SK-N-SH (cell line): ENCODE results near the gene ZC2HC1C. TPM values are rescaled to one million over a fixed set of nuclear protein-coding genes. Genes with fewer than 3 reads are reported as not detected.

Source experiments
- CTCF ChIA-PET: fragments of 300-600, 350-600 bp; formaldehyde crosslinking; extraction: SDS; loops from one replicate; lab custom pipeline; 2021; lab: Yijun Ruan, JAX
- POLR2A ChIA-PET: fragments of 350-600 bp; sonication (Branson Sonifier 250); formaldehyde crosslinking; extraction: SDS; loops from one replicate; lab custom pipeline; 2020; ENCODE audit warnings: antibody characterized with exemption, inconsistent platforms; lab: Yijun Ruan, JAX
- DNase-seq: peaks from one replicate; pipeline ENCODE4 v3.0.0; 2012
- H2AFZ ChIP-seq: fragments of 200-600 bp; sonication (generic); 2 replicates; pipeline ENCODE4 v1.8.1; 2016; ENCODE audit warnings: antibody characterized with exemption, mild to moderate bottlenecking, low read depth
- H3F3A ChIP-seq: fragments of 200-600 bp; sonication (generic); replicated peaks from 2 replicates; pipeline ENCODE3; 2016; ENCODE audit warnings: antibody characterized with exemption, mild to moderate bottlenecking; ENCODE audit not compliant: insufficient read depth
- H3K27ac ChIP-seq, 2 experiments: fragments of 200-500 bp in 1 of 2; fragments of 200-600 bp in 1 of 2; sonication (Bioruptor generic) in 1 of 2; sonication (generic), shearing (Covaris generic) in 1 of 2; 2 replicates each; pipeline versions ENCODE4 v1.5.1 to v1.6.1; 2014 to 2016; ENCODE audit warnings: low read depth in 2 of 2, inconsistent platforms in 1 of 2, low read length in 1 of 2, mild to moderate bottlenecking in 1 of 2, mixed read lengths in 1 of 2
- H3K27me3 ChIP-seq: fragments of 200-600 bp; sonication (generic), shearing (Covaris generic); 2 replicates; pipeline ENCODE4 v1.6.1; 2016; ENCODE audit warnings: mixed run types; ENCODE audit not compliant: insufficient read depth
- H3K36me3 ChIP-seq, 2 experiments: fragments of 200-500 bp in 1 of 2; fragments of 200-600 bp in 1 of 2; sonication (Bioruptor generic) in 1 of 2; sonication (generic) in 1 of 2; replicated peaks in 1 of 2; 2 replicates each; pipeline versions ENCODE3 to v1.5.1; 2014 to 2016; ENCODE audit warnings: low read length in 1 of 2, mild to moderate bottlenecking in 1 of 2; ENCODE audit not compliant: insufficient read depth in 2 of 2, control insufficient read depth in 1 of 2
- H3K4me1 ChIP-seq, 2 experiments: fragments of 200-500 bp in 1 of 2; fragments of 200-600 bp in 1 of 2; sonication (Bioruptor generic) in 1 of 2; sonication (generic), shearing (Covaris generic) in 1 of 2; 2 replicates each; pipeline versions ENCODE4 v1.5.1 to v1.6.1; 2014 to 2016; ENCODE audit warnings: low read depth in 1 of 2, low read length in 1 of 2, mixed run types in 1 of 2; ENCODE audit not compliant: insufficient read depth in 2 of 2, control insufficient read depth in 1 of 2
- H3K4me2 ChIP-seq: fragments of 200-600 bp; sonication (generic), shearing (Covaris generic); 2 replicates; pipeline ENCODE4 v1.6.1; 2017; ENCODE audit warnings: mixed run types
- H3K4me3 ChIP-seq, 2 experiments: fragments of 200-500 bp in 1 of 2; fragments of 200-600 bp in 1 of 2; sonication (Bioruptor generic) in 1 of 2; sonication (generic), shearing (Covaris generic) in 1 of 2; 2 replicates each; pipeline versions ENCODE4 v1.5.1 to v1.8.1; 2014 to 2016; ENCODE audit warnings: low read depth in 2 of 2, inconsistent platforms in 1 of 2, low read length in 1 of 2, mild to moderate bottlenecking in 1 of 2, mixed read lengths in 1 of 2, moderate library complexity in 1 of 2
- H3K79me2 ChIP-seq: fragments of 200-600 bp; sonication (generic); 2 replicates; pipeline ENCODE4 v1.8.1; 2017; ENCODE audit warnings: mild to moderate bottlenecking; ENCODE audit not compliant: insufficient read depth
- H3K9ac ChIP-seq: fragments of 200-600 bp; sonication (generic); 2 replicates; pipeline ENCODE4 v1.6.1; 2017; ENCODE audit warnings: mixed run types
- H3K9me2 ChIP-seq: fragments of 200-600 bp; sonication (generic); 2 replicates; pipeline ENCODE4 v1.6.1; 2017; ENCODE audit warnings: mixed run types
- H3K9me3 ChIP-seq: fragments of 200-600 bp; sonication (generic); 2 replicates; pipeline ENCODE4 v1.6.1; 2017; ENCODE audit warnings: mixed run types, mild to moderate bottlenecking, moderate library complexity
- H4K20me1 ChIP-seq: fragments of 200-600 bp; sonication (generic); 2 replicates; pipeline ENCODE4 v1.6.1; 2017; ENCODE audit warnings: mild to moderate bottlenecking, mixed run types; ENCODE audit not compliant: insufficient read depth
- CHD2 ChIP-seq: fragments of 150-350 bp; IDR thresholded peaks from 2 replicates; pipeline ENCODE4 v1.6.1; 2018; ENCODE audit warnings: low read length; ENCODE audit not compliant: partially characterized antibody
- ELF1 ChIP-seq: IDR thresholded peaks from 2 replicates; pipeline ENCODE4 v1.4.0; 2012
- EP300 ChIP-seq, 2 experiments: IDR thresholded peaks; 2 replicates each; pipeline versions ENCODE4 v1.4.0 to v1.6.1; 2012; ENCODE audit warnings: borderline replicate concordance in 1 of 2, low read depth in 1 of 2, low read length in 1 of 2
- FOSL2 ChIP-seq: IDR thresholded peaks from 2 replicates; pipeline ENCODE4 v1.4.0; 2012; ENCODE audit warnings: low read depth, mild to moderate bottlenecking, moderate library complexity, borderline replicate concordance
- FOXJ3 ChIP-seq: sonication (generic); formaldehyde crosslinking; IDR thresholded peaks from 2 replicates; pipeline ENCODE4 v1.5.1; 2020; ENCODE audit warnings: mild to moderate bottlenecking, missing genetic modification reagents
- FOXM1 ChIP-seq: IDR thresholded peaks from 2 replicates; pipeline ENCODE4 v1.4.0; 2012; ENCODE audit warnings: low read depth, mild to moderate bottlenecking
- GABPA ChIP-seq: IDR thresholded peaks from 2 replicates; pipeline ENCODE4 v1.4.0; 2012; ENCODE audit warnings: low read depth, mild to moderate bottlenecking
- GATA2 ChIP-seq: sonication (generic); formaldehyde crosslinking; IDR thresholded peaks from 2 replicates; pipeline ENCODE4 v1.5.0; 2020; ENCODE audit warnings: mild to moderate bottlenecking, missing genetic modification reagents
- JUND ChIP-seq: IDR thresholded peaks from 2 replicates; pipeline ENCODE4 v1.4.0; 2012
- MEF2A ChIP-seq: IDR thresholded peaks from 2 replicates; pipeline ENCODE4 v1.4.0; 2012; ENCODE audit warnings: low read depth, borderline replicate concordance
- MXI1 ChIP-seq: IDR thresholded peaks from 2 replicates; pipeline ENCODE4 v1.6.1; 2012; ENCODE audit warnings: mild to moderate bottlenecking, low read depth, low read length, improper control_type of control experiment
- NFIC ChIP-seq: IDR thresholded peaks from 2 replicates; pipeline ENCODE4 v1.4.0; 2012; ENCODE audit warnings: borderline replicate concordance
- NRF1 ChIP-seq: IDR thresholded peaks from 2 replicates; pipeline ENCODE4 v1.6.1; 2012; ENCODE audit warnings: low read depth, mild to moderate bottlenecking, low read length
- POLR2AphosphoS5 ChIP-seq: IDR thresholded peaks from 2 replicates; pipeline ENCODE4 v1.6.1; 2012; ENCODE audit warnings: low read depth, low read length
- RAD21 ChIP-seq: IDR thresholded peaks from 2 replicates; pipeline ENCODE4 v1.6.1; 2012; ENCODE audit warnings: mild to moderate bottlenecking, low read length
- RCOR1 ChIP-seq: fragments of 150-350 bp; IDR thresholded peaks from 2 replicates; pipeline ENCODE4 v1.6.1; 2017; ENCODE audit warnings: antibody characterized with exemption, low read length
- REST ChIP-seq: IDR thresholded peaks from 2 replicates; pipeline ENCODE4 v1.6.1; 2012; ENCODE audit warnings: mild to moderate bottlenecking, low read depth, low read length, moderate library complexity
- RFX5 ChIP-seq: IDR thresholded peaks from 2 replicates; pipeline ENCODE4 v1.6.1; 2012; ENCODE audit warnings: mild to moderate bottlenecking, improper control_type of control experiment, low read length
- RXRA ChIP-seq: IDR thresholded peaks from 2 replicates; pipeline ENCODE4 v1.4.0; 2012; ENCODE audit warnings: low read depth, mild to moderate bottlenecking, borderline replicate concordance
- SIN3A ChIP-seq: IDR thresholded peaks from 2 replicates; pipeline ENCODE4 v1.6.1; 2012; ENCODE audit warnings: low read depth, mild to moderate bottlenecking, low read length, moderate library complexity, borderline replicate concordance
- TAF1 ChIP-seq: IDR thresholded peaks from 2 replicates; pipeline ENCODE4 v1.6.1; 2012; ENCODE audit warnings: low read depth, mild to moderate bottlenecking, low read length, moderate library complexity, borderline replicate concordance
- TCF12 ChIP-seq: IDR thresholded peaks from 2 replicates; pipeline ENCODE4 v1.4.0; 2012
- TEAD4 ChIP-seq: IDR thresholded peaks from 2 replicates; pipeline ENCODE4 v1.4.0; 2012; ENCODE audit warnings: mild to moderate bottlenecking, borderline replicate concordance; ENCODE audit not compliant: insufficient read depth
- USF1 ChIP-seq: IDR thresholded peaks from 2 replicates; pipeline ENCODE4 v1.4.0; 2012; ENCODE audit warnings: low read depth, borderline replicate concordance
- YY1 ChIP-seq: IDR thresholded peaks from 2 replicates; pipeline ENCODE4 v1.4.0; 2012; ENCODE audit warnings: low read depth, mild to moderate bottlenecking
- WGBS: methylation state at CpG from one replicate; pipeline ENCODE4 v1.1.6; 2017; ENCODE audit warnings: low lambda C conversion rate; 5-methylcytosine and 5-hydroxymethylcytosine counted together
- polyA plus RNA-seq, 3 experiments: library from polyadenylated mRNA; depleted of rRNA; stranded (reverse); fragments of >200 nt; gene quantifications; 2 replicates each; pipeline ENCODE4 v1.2.3, GENCODE V29; 2012
- TF ChIP-seq, protein P1 (sequence below): IDR thresholded peaks from 2 replicates; pipeline ENCODE4; 2012
- TF ChIP-seq, protein P2 (sequence below): IDR thresholded peaks from 2 replicates; pipeline ENCODE4 v1.4.0; 2012; ENCODE audit warnings: low read depth
- TF ChIP-seq, protein P3 (sequence below): fragments of 150-350 bp; IDR thresholded peaks from 2 replicates; pipeline ENCODE4 v1.6.1; 2017; ENCODE audit warnings: antibody characterized with exemption, low read length, low read depth, borderline replicate concordance
- TF ChIP-seq, protein P4 (sequence below): fragments of 150-350 bp; IDR thresholded peaks from 2 replicates; pipeline ENCODE4 v1.6.1; 2016; ENCODE audit warnings: mild to moderate bottlenecking, low read depth, low read length

ZC2HC1C gene
- polyA plus RNA-seq, 1 of the 3 experiments (the other 2 are of a cell fraction), result 1.2 TPM

- POLR2A ChIA-PET, result interaction anchor here (0.6 kb wide), 1 partner anchor 9 kb away, joined by 3 read pairs; no protein-coding TSS in a partner anchor
- H3K4me2 ChIP-seq, result no peak overlapping the region
- peaks cover 0 to 6% of the 10 kb centered on the region in 2 experiments; a peak in 2 of 4 replicates for H3K4me1 ChIP-seq
- no peak overlapping the region for H3K9ac ChIP-seq
- no peaks in the 10 kb centered on the region for H3K9me2 ChIP-seq
- peak overlapping the region; percentile 52 to 61; a peak in 2 of 4 replicates for H3K27ac ChIP-seq
- no peak overlapping the region for H2AFZ ChIP-seq
- WGBS, result 31% methylated on average over 2 of the region's 2 CpGs
- no peak overlapping the region for H3K4me3 ChIP-seq
- peaks cover 19% of the 10 kb centered on the region for H3F3A ChIP-seq
- DNase-seq, result no peak
- H3K27me3 ChIP-seq, result no peaks in the 10 kb centered on the region
- H3K36me3 ChIP-seq, result peaks cover 0 to 26% of the 10 kb centered on the region in 2 experiments
- peaks cover 73% of the 10 kb centered on the region for H3K79me2 ChIP-seq
- no peaks in the 10 kb centered on the region for H4K20me1 ChIP-seq
- H3K9me3 ChIP-seq, result 0 out of 2 replicates have a peak, but pooled peaks cover 5% of the 10 kb centered on the region
- CTCF ChIA-PET, result no interaction called here
- TF ChIP-seq MXI1 (no peak), FOXJ3 (CRISPR knock-in tag) (no peak), RCOR1 (no peak), EP300 (IDR thresholded peaks at IDR 0.05; ENCODE audit: borderline replicate concordance in 1 of 2, low read depth in 1 of 2, low read length in 1 of 2) (peak; percentile 42 to 43; a peak in 2 of 4 replicates), ELF1 (no peak), POLR2AphosphoS5 (peak; percentile 17; the same call in 1 of the 2 replicates), MEF2A (no peak), FOXM1 (no peak), YY1 (no peak), TEAD4 (peak; percentile 26; the same call in 1 of the 2 replicates), SIN3A (no peak), USF1 (no peak), RXRA (no peak), TCF12 (peak; percentile 85), NRF1 (no peak), REST (no peak), RAD21 (no peak), JUND (peak; percentile 40; the same call in 1 of the 2 replicates), TAF1 (no peak), NFIC (no peak), RFX5 (no peak), GATA2 (no peak), CHD2 (no peak), GABPA (no peak), FOSL2 (no peak)
- TF ChIP-seq, protein P1, sequence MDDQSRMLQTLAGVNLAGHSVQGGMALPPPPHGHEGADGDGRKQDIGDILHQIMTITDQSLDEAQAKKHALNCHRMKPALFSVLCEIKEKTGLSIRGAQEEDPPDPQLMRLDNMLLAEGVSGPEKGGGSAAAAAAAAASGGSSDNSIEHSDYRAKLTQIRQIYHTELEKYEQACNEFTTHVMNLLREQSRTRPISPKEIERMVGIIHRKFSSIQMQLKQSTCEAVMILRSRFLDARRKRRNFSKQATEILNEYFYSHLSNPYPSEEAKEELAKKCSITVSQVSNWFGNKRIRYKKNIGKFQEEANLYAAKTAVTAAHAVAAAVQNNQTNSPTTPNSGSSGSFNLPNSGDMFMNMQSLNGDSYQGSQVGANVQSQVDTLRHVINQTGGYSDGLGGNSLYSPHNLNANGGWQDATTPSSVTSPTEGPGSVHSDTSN, result peak; percentile 56
- TF ChIP-seq, protein P2, sequence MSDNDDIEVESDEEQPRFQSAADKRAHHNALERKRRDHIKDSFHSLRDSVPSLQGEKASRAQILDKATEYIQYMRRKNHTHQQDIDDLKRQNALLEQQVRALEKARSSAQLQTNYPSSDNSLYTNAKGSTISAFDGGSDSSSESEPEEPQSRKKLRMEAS, result no peak
- TF ChIP-seq, protein P3, sequence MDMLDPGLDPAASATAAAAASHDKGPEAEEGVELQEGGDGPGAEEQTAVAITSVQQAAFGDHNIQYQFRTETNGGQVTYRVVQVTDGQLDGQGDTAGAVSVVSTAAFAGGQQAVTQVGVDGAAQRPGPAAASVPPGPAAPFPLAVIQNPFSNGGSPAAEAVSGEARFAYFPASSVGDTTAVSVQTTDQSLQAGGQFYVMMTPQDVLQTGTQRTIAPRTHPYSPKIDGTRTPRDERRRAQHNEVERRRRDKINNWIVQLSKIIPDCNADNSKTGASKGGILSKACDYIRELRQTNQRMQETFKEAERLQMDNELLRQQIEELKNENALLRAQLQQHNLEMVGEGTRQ, result no peak
- TF ChIP-seq, protein P4, sequence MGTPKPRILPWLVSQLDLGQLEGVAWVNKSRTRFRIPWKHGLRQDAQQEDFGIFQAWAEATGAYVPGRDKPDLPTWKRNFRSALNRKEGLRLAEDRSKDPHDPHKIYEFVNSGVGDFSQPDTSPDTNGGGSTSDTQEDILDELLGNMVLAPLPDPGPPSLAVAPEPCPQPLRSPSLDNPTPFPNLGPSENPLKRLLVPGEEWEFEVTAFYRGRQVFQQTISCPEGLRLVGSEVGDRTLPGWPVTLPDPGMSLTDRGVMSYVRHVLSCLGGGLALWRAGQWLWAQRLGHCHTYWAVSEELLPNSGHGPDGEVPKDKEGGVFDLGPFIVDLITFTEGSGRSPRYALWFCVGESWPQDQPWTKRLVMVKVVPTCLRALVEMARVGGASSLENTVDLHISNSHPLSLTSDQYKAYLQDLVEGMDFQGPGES, result no peak
Observed at GRCh38 chr14:75059642-75060041, 9.8 kb upstream of the ZC2HC1C start.
